ENCODE results near the gene ASB9.

DNA sequence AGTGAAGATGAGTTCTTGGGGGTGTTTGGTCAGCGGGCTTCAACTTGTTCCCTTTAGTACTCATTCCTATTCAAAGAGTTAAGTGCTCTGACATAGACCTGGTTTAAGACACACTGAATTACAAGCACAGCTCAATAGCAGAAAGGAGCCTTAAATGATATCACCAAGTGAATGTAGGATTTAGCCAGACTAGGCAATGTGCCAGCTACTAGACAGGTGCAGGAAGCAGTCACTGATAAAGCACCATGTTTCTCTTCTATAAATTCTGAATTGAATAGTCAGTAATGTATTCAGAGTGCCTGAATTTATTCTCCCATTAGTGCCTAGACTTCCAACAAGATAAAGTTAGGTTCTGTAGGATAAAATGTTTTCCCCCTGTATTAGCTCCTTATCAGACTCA lies 63.6 kb downstream of the ASB9 start:
- TF ChIP-seq, protein P1, sequence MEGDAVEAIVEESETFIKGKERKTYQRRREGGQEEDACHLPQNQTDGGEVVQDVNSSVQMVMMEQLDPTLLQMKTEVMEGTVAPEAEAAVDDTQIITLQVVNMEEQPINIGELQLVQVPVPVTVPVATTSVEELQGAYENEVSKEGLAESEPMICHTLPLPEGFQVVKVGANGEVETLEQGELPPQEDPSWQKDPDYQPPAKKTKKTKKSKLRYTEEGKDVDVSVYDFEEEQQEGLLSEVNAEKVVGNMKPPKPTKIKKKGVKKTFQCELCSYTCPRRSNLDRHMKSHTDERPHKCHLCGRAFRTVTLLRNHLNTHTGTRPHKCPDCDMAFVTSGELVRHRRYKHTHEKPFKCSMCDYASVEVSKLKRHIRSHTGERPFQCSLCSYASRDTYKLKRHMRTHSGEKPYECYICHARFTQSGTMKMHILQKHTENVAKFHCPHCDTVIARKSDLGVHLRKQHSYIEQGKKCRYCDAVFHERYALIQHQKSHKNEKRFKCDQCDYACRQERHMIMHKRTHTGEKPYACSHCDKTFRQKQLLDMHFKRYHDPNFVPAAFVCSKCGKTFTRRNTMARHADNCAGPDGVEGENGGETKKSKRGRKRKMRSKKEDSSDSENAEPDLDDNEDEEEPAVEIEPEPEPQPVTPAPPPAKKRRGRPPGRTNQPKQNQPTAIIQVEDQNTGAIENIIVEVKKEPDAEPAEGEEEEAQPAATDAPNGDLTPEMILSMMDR (conservative IDR thresholded peaks at IDR 0.05 in 1 of 2, IDR thresholded peaks at IDR 0.05 in 1 of 2; ENCODE audit: low read depth in 1 of 2, low read length in 2 of 2): no peak
- no peak for TF ChIP-seq EZH2 (IDR thresholded peaks at IDR 0.05; ENCODE audit: low read length, missing control alignments)

Data from fibroblast of lung (primary cell).